Activated CD8-positive, alpha-beta T cell treated with anti-CD3 and anti-CD28 coated beads for 36 hours (primary cell): Measurements from ENCODE around the gene FAM107A. TPM values are rescaled to one million over a fixed set of nuclear protein-coding genes. Genes with fewer than 3 reads are reported as not detected.

ENCODE experiments used
- ATAC-seq: fragments of 200-7000 bp; cut with Tn5 transposase; one replicate; pipeline ENCODE4 v1.10.0; 2021; ENCODE audit warnings: mild to moderate bottlenecking, moderate library complexity
- CTCF ChIA-PET: fragments of 350-600 bp; sonication (Branson Sonifier 250); formaldehyde crosslinking; loops from one replicate; lab custom pipeline; 2021; ENCODE audit warnings: antibody characterized with exemption; lab: Charles Lee
- POLR2A ChIA-PET: fragments of 350-600 bp; sonication (Branson Sonifier 250); formaldehyde crosslinking; loops from one replicate; lab custom pipeline; 2021; ENCODE audit warnings: antibody characterized with exemption; lab: Charles Lee
- DNase-seq: peaks from one replicate; pipeline ENCODE4 v3.0.0-alpha.2; 2020
- H3K27ac Mint-ChIP-seq: one replicate; pipeline ENCODE4 v1.8.0; 2021; ENCODE audit warnings: mild to moderate bottlenecking, mixed read lengths
- H3K27me3 Mint-ChIP-seq: one replicate; pipeline ENCODE4 v1.8.0; 2021; ENCODE audit warnings: mixed read lengths
- H3K36me3 Mint-ChIP-seq: one replicate; pipeline ENCODE4 v1.8.0; 2021; ENCODE audit warnings: low read depth, mixed read lengths
- H3K4me1 Mint-ChIP-seq: one replicate; pipeline ENCODE4 v1.8.0; 2021; ENCODE audit warnings: low read depth, mixed read lengths
- H3K4me3 Mint-ChIP-seq: one replicate; pipeline ENCODE4 v1.8.0; 2021; ENCODE audit warnings: mild to moderate bottlenecking, moderate library complexity, mixed read lengths
- H3K9me3 Mint-ChIP-seq: one replicate; pipeline ENCODE4 v1.8.0; 2021; ENCODE audit warnings: mixed read lengths
- intact Hi-C: fragments of 100-400 bp; cut with micrococcal nuclease; formaldehyde crosslinking; loops from one replicate; pipeline ENCODE4 v1.10.0; 2022
- total RNA-seq, 2 experiments: library from RNA; stranded (reverse); gene quantifications; one replicate each; pipeline ENCODE4 v1.2.3, GENCODE V29; 2021
- TF ChIP-seq, protein P1 (sequence below): fragments of 200-600 bp; IDR thresholded peaks from one replicate; pipeline ENCODE4 v1.8.0; 2022; ENCODE audit warnings: antibody characterized with exemption, mild to moderate bottlenecking

The FAM107A gene
- total RNA-seq, 2 experiments from 2014 or later, result not detected

DNA sequence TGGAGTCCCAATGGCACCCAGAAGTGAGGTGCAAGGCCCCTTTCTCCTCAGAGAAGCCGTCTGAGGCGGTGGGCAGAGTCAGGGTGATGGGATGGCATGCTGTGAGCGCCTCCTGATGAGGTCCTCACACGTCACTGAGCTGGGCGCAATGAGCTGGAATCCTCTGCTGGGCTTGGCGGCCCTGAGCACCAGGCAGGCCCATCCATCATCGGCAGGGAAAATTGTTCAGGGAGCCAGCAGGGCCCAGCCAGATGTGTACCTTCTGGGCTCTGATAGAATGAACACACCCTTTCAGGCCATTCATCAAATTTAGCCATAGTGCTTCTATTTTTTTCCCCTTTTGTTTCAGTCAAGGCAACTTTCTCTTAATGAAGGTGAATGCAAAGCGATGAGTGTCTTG, 45.7 kb upstream of the FAM107A start:
- Mint-ChIP-seq H3K27me3 (no peaks in the 10 kb centered on the region), H3K4me3 (no peak overlapping the region), H3K27ac (no peak overlapping the region), H3K4me1 (no peaks in the 10 kb centered on the region), H3K9me3 (no peaks in the 10 kb centered on the region), H3K36me3 (no peaks in the 10 kb centered on the region)
- POLR2A ChIA-PET, result interaction anchor here (1.1 kb wide), 1 partner anchor 16 kb away, joined by 5 read pairs; no protein-coding TSS in a partner anchor
- DNase-seq (no peak), ATAC-seq (no peak)
- TF ChIP-seq, protein P1, sequence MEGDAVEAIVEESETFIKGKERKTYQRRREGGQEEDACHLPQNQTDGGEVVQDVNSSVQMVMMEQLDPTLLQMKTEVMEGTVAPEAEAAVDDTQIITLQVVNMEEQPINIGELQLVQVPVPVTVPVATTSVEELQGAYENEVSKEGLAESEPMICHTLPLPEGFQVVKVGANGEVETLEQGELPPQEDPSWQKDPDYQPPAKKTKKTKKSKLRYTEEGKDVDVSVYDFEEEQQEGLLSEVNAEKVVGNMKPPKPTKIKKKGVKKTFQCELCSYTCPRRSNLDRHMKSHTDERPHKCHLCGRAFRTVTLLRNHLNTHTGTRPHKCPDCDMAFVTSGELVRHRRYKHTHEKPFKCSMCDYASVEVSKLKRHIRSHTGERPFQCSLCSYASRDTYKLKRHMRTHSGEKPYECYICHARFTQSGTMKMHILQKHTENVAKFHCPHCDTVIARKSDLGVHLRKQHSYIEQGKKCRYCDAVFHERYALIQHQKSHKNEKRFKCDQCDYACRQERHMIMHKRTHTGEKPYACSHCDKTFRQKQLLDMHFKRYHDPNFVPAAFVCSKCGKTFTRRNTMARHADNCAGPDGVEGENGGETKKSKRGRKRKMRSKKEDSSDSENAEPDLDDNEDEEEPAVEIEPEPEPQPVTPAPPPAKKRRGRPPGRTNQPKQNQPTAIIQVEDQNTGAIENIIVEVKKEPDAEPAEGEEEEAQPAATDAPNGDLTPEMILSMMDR, result no peak
- intact Hi-C loops, result no loop called here
- CTCF ChIA-PET, result interaction anchor here (1.6 to 3.5 kb wide), 2 partner anchors 9 to 55 kb away, joined by 6 to 20 read pairs; no protein-coding TSS in a partner anchor

DNA sequence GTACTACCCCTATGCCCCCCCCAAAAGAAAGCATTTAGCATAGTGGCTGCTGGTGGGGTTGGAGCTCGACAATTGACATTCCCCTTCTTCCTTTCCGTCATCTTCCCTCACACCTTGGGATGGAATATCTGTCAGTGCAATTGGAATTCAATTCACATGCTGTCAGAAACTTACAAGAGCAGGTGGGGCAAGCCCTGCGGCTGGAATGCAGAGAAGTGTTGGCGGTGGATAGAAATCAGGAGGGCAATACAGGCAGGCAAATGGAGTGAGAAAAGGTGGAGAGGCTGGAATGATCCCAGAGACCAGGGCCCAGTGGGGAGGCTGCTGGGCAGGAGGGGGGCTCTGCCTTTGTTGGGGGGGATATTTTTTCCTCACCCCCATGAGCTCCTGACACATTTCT, 45.2 kb upstream of the FAM107A start:
- no peaks in the 10 kb centered on the region for H3K27me3 Mint-ChIP-seq
- H3K4me3 Mint-ChIP-seq, result no peak overlapping the region
- intact Hi-C loops, result no loop called here
- CTCF ChIA-PET, result interaction anchor here (1.2 to 3.5 kb wide), 3 partner anchors 9 to 54 kb away, joined by 4 to 20 read pairs (median 6); no protein-coding TSS in a partner anchor
- no peaks in the 10 kb centered on the region for H3K4me1 Mint-ChIP-seq
- DNase-seq (no peak), ATAC-seq (no peak)
- no peaks in the 10 kb centered on the region for H3K36me3 Mint-ChIP-seq
- no peak overlapping the region for H3K27ac Mint-ChIP-seq
- POLR2A ChIA-PET, result interaction anchor here (1.1 kb wide), 1 partner anchor 17 kb away, joined by 5 read pairs; no protein-coding TSS in a partner anchor
- no peaks in the 10 kb centered on the region for H3K9me3 Mint-ChIP-seq
- TF ChIP-seq, protein P1, result no peak

DNA sequence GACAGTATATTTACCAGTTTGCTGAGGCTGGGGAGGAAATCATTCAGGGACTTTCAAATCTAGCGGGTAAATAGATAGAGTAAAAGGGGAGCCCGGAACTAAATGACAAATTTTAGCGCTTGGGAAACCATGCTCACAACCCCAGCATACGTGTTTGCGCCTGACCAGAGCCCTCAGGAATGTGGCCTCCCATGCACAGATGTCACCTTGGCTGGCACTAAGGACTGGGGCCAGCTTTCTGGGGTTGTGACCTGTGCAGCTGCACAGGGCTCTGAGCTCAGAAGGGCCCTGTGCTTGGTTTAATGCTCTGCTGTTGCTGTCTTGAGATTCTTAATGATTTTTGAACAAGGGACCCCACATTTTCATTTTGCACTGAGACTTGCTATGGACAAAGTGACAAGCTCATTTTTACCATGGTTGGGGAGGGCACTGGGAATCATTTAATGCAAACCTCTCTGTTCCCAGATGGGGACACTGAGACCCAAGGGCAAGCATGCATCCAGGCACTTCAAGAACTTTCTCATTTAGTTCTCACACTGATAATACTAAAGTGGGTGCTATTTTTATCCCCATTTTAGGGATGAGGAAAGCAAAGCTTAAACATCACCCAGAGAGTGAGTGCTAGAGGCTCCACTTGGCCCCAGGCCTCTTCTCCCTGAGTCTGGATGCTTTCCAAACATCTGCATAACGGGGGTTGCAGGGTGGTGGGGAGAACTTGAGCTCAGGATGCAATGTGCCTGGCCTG, 44.1 kb upstream of the FAM107A start:
- DNase-seq, result no peak
- Mint-ChIP-seq H3K27ac (no peak overlapping the region), H3K36me3 (no peaks in the 10 kb centered on the region), H3K27me3 (no peaks in the 10 kb centered on the region), H3K4me3 (no peak overlapping the region), H3K9me3 (no peaks in the 10 kb centered on the region), H3K4me1 (no peaks in the 10 kb centered on the region)
- ChIA-PET POLR2A (no interaction called here), CTCF (interaction anchor here (1.2 to 3.5 kb wide), 3 partner anchors 10 to 52 kb away, joined by 4 to 20 read pairs (median 6); no protein-coding TSS in a partner anchor)
- TF ChIP-seq, protein P1, result no peak
- intact Hi-C loops, result no loop called here
- ATAC-seq, result no peak

DNA sequence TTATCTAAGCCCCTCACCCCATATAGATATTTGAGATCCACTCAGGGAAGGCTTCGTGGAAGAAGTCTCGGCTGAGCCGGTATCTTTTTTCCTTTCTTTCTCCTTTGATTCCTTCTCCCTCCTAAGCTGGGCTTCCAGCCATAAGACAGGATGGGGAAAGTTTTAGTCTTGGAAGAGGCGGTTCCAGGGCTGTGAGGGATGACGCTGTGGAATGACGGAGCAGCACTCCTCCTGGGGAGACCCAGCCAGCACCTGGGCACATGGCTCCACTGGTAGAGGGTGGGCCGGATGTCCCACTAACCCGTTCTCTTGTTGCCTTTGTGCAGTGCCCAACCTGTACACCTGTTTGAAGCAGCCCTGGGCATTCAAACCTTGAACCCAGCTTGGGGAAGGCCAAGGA, 43.2 kb upstream of the FAM107A start:
- TF ChIP-seq, protein P1, result no peak
- Mint-ChIP-seq H3K27ac (no peak overlapping the region), H3K27me3 (no peaks in the 10 kb centered on the region), H3K4me1 (no peaks in the 10 kb centered on the region), H3K9me3 (no peaks in the 10 kb centered on the region), H3K4me3 (no peak overlapping the region), H3K36me3 (no peaks in the 10 kb centered on the region)
- no peak for DNase-seq
- ATAC-seq, result no peak
- ChIA-PET POLR2A (no interaction called here), CTCF (interaction anchor here (3.5 kb wide), 1 partner anchor 11 kb away, joined by 20 read pairs; no protein-coding TSS in a partner anchor)
- intact Hi-C loops, result no loop called here

- Mint-ChIP-seq H3K36me3 (no peaks in the 10 kb centered on the region), H3K4me1 (no peaks in the 10 kb centered on the region), H3K4me3 (no peak overlapping the region), H3K27me3 (no peaks in the 10 kb centered on the region), H3K9me3 (no peaks in the 10 kb centered on the region), H3K27ac (no peak overlapping the region)
- DNase-seq (no peak), ATAC-seq (no peak)
- TF ChIP-seq, protein P1, result no peak
- POLR2A ChIA-PET, result no interaction called here
- intact Hi-C loops, result no loop called here
- CTCF ChIA-PET, result interaction anchor here (1.2 to 3.2 kb wide), 3 partner anchors 13 to 49 kb away, joined by 3 to 15 read pairs (median 12); no protein-coding TSS in a partner anchor
Measured at GRCh38 chr3:58617338-58617761, 40.2 kb upstream of the FAM107A start.
